NAMALWA (cell line): ENCODE measurements around the gene MYO1B.

Experiments used
- DNase-seq: peaks from one replicate; pipeline ENCODE4 v3.0.0-alpha.2; 2015; ENCODE audit warnings: low spot score

The MYO1B gene

GRCh38 chr2:191322828-191323506 lies 77.8 kb downstream of the MYO1B start:
- no peak for DNase-seq

- no peak for DNase-seq
These were observed 80.6 kb downstream of the MYO1B start for GRCh38 chr2:191325651-191326365.

- no peak for DNase-seq
These were observed 82.3 kb downstream of the MYO1B start for GRCh38 chr2:191327484-191327883.

- no peak for DNase-seq
These were observed 83.1 kb downstream of the MYO1B start for GRCh38 chr2:191328150-191328809.

- DNase-seq, result no peak
These were observed 84.6 kb downstream of the MYO1B start for GRCh38 chr2:191329841-191330240.

- DNase-seq, result no peak
These were observed 88.7 kb downstream of the MYO1B start for GRCh38 chr2:191333911-191334357.

GRCh38 chr2:191335875-191336464 lies 90.8 kb downstream of the MYO1B start:
- no peak for DNase-seq

- DNase-seq, result no peak
These were observed 96.2 kb downstream of the MYO1B start for GRCh38 chr2:191341436-191341835.

GRCh38 chr2:191343796-191344338 lies 98.7 kb downstream of the MYO1B start:
- DNase-seq, result no peak

- no peak for DNase-seq
These were observed 100.6 kb downstream of the MYO1B start for GRCh38 chr2:191345788-191346187.

- no peak for DNase-seq
These were observed 102.0 kb downstream of the MYO1B start for GRCh38 chr2:191347154-191347553.

- DNase-seq, result no peak
These were observed 102.7 kb downstream of the MYO1B start for GRCh38 chr2:191347881-191348280.

GRCh38 chr2:191349990-191350389 lies 104.8 kb downstream of the MYO1B start:
- no peak for DNase-seq

- DNase-seq, result no peak
These were observed 105.6 kb downstream of the MYO1B start for GRCh38 chr2:191350826-191351225.

GRCh38 chr2:191351298-191351697 lies 106.1 kb downstream of the MYO1B start:
- DNase-seq, result no peak

GRCh38 chr2:191351921-191352320 lies 106.7 kb downstream of the MYO1B start:
- no peak for DNase-seq

GRCh38 chr2:191352536-191352935 lies 107.3 kb downstream of the MYO1B start:
- DNase-seq, result no peak

GRCh38 chr2:191355170-191355758 lies 110.1 kb downstream of the MYO1B start:
- no peak for DNase-seq

- DNase-seq, result no peak
These were observed 112.5 kb downstream of the MYO1B start for GRCh38 chr2:191357678-191358077.

GRCh38 chr2:191358325-191359025 lies 113.3 kb downstream of the MYO1B start:
- no peak for DNase-seq

- DNase-seq, result no peak
These were observed 113.9 kb downstream of the MYO1B start for GRCh38 chr2:191359133-191359532.
